T-helper 22 cell (primary cell): ENCODE data around the gene MKS1.

Experiments
- DNase-seq: peaks from one replicate; pipeline ENCODE4 v3.0.0-alpha.2; 2020; ENCODE audit warnings: low read depth

The MKS1 gene

GRCh38 chr17:58219007-58219788, at the start of gene MKS1:
Gene MKS1 (minus strand): TSS chr17:58219255. CDS start chr17:58219230, 25 bp downstream.
- DNase-seq: peak; percentile 88

GRCh38 chr17:58268326-58268725, 49.3 kb upstream of the MKS1 start:
- DNase-seq: no peak

- DNase-seq: no peak
Measured at GRCh38 chr17:58267347-58268324, 48.6 kb upstream of the MKS1 start.

DNA sequence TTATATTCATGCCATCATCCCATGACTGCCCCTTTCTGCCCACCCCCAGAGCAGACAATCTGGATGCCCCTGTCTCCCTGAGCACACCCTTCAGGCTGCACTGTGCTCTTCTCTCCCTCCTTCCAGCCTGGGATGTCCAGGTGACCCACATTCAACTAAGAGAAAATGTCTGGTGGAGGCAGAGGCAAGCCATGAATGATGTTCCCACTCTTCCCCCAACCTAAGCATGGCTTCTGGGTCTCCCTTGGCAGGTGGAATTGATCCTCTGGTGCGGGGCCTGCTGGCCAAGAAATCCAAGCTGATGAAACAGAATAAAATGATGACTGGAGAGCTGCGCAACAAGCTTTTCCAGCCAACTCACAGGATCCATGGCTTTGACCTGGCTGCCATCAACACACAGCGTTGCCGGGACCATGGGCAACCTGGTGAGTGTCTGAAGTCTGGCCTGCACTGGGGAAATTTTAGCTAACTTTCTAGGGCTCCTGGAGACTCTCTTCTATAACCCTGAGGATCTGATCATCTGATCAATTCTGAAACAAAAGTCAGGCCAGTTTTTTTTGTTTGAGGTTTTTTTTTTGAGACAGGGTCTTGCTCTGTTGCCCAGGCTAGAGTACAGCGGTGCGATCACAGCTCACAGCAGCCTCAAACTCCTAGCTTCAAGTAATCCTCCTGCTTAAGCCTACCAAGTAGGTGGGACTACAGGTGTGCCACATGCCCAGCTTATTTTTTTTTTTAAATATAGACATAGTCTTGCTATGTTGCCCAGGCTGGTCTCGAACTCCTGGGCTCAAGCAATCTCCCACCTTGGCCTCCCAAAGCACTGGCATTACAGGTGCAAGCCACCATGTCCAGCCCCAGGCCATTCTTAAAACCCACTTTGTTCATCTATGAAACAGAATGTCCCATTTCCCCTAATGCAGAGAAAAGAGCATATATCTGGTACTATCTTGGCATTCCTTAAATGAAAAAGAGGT, 47.1 kb upstream of the MKS1 start:
- DNase-seq: no peak

- DNase-seq: no peak
Measured at GRCh38 chr17:58265271-58265670, 46.2 kb upstream of the MKS1 start.

- DNase-seq: no peak
Measured at GRCh38 chr17:58264407-58265103, 45.5 kb upstream of the MKS1 start.

- DNase-seq: no peak
Measured at GRCh38 chr17:58263773-58264172, 44.7 kb upstream of the MKS1 start.

DNA sequence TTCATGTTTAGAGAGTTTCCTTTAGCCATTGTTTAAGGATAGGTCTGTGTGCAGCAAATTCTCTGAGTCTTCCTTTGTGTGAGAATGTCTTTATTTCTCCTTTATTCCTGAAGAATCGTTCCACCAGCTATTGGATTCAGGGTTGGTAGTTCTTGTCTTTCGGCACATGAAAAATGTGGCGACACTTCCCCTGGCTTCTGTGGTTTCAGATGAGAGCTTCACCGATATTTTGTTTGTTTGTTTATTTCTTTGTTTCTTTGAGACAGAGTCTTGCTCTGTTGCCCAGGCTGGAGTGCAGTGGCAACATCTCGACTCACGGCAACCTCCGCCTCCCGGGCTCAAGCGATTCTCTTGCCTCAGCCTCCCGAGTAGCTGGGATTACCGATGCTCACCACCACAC, 43.1 kb upstream of the MKS1 start:
- DNase-seq: no peak

DNA sequence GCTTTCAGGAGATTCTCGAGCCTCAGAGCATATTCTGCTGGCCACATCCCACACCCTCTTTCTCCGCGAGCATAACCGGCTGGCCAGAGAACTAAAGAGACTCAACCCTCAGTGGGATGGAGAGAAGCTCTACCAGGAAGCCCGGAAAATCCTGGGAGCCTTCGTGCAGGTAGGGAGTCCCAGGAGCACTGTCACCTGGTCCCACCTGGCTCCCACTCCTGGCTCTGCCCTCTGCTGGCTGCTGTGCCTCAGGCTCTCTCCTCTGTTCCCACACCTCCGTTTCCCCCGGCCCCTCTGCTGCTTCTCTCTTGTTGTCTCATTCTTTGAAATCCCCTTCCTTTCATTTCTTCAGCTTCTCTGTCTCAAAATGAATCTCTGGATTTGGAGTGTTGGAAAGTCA, 35.7 kb upstream of the MKS1 start:
- no peak for DNase-seq

DNA sequence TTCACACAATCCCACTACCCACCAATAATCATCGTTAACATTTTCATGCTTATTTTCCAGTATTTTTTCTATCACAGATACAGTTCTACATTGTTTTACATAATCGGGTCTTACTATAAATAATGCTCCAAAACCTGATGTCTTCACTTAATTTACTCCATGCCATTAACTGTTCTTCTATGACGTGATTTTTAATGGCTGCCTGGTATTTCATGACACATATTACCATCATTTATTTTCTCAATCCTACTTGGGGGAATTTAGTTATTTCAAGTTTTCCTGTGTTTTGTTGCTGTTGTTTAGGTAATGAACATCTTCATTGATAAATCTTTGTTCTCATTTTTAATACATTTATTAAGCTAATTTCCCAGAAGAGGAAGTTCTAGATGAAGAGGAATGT, 34.0 kb upstream of the MKS1 start:
- no peak for DNase-seq

DNA sequence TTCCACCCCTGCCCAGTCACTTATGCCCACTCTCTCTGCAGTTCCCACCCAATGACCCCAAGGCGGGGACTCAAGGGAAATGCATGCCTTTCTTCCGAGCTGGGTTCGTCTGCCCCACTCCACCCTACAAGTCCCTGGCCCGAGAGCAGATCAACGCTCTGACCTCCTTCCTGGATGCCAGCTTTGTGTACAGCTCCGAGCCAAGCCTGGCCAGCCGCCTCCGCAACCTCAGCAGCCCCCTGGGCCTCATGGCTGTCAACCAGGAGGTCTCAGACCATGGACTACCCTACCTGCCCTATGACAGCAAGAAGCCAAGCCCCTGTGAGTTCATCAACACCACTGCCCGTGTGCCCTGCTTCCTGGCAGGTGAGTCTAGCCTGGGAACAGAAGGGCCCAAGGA, 33.1 kb upstream of the MKS1 start:
- no peak for DNase-seq

GRCh38 chr17:58250344-58251011, 31.4 kb upstream of the MKS1 start:
- no peak for DNase-seq

DNA sequence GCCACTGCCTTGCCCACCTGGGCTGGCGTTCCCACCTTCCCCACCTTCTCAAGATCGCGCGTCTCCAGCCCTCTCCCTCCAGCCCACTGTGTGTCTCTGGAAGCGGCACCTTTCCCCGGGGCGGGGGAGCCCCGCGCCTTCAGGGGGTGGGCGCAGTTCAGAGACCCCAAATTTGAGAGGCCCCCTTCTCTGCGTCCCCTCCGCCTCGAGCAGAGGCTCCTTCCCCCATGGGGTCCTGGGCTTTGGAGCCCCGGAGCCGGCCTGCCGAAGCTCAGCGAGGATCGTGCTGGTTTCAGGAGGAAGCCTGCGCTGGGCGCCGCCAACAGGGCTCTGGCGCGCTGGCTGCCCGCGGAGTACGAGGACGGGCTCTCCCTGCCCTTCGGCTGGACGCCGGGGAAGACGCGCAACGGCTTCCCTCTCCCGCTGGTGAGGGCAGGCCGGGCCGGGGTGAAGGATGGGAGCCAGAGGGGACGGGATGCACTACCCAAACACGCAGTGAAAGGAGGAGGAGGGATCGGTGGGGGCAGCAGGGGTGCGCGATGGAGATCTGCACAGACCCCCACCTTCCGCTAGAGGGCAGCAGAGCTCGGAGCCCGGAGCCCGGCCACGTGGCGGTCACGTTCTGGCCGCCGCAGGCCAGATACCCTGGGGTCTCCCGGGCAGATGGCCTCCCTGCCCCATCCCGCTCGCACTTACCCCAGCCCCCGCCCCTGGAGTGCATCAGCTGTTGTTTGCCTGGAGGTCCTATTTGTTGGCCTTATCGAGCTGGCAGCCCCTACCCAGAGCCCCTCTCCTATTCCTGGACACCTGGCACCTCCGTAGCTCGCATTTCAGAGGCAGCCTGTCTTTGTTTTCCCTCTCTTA, 30.4 kb upstream of the MKS1 start:
- DNase-seq: peak; percentile 23

- DNase-seq: no peak
Measured at GRCh38 chr17:58248955-58249269, 29.9 kb upstream of the MKS1 start.

DNA sequence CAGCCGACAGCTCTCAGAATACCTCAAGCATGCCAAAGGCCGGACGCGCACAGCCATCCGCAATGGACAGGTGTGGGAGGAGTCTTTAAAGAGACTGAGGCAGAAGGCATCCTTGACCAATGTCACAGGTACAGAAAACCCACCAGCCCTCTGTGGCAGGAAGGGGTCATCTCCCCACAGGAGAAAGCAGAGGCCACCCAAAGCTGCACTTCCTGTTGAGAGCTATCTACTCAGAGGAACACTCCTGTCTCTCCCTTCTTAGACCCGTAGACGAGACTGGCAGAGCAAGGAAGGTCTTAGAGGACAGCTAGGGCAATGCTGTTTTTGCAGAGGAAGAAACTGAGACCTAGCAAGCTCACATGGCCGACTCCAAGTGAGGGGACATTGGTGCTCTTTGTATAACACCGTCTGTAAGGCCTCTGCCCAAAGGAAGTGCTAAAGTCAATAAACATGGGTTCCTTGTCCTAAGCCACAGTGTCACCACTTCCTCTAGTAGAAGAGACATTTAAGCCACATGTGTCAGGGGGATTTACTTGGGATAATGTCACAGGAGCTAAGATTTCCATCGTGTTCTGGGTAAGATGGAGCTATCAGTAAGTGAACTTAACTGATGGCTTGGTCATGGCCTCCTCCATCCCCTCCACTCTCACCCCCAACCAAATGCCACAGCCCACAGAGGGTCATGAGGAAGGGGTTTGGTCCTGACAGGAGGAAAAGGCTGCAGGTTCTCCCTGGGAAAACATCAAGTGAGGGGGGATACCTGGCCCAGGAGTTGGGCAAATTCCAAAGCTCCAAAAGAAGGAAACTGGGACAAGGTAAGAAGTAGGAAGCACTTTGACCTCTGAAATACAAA, 28.7 kb upstream of the MKS1 start:
- no peak for DNase-seq

GRCh38 chr17:58246781-58247180, 27.7 kb upstream of the MKS1 start:
- no peak for DNase-seq

DNA sequence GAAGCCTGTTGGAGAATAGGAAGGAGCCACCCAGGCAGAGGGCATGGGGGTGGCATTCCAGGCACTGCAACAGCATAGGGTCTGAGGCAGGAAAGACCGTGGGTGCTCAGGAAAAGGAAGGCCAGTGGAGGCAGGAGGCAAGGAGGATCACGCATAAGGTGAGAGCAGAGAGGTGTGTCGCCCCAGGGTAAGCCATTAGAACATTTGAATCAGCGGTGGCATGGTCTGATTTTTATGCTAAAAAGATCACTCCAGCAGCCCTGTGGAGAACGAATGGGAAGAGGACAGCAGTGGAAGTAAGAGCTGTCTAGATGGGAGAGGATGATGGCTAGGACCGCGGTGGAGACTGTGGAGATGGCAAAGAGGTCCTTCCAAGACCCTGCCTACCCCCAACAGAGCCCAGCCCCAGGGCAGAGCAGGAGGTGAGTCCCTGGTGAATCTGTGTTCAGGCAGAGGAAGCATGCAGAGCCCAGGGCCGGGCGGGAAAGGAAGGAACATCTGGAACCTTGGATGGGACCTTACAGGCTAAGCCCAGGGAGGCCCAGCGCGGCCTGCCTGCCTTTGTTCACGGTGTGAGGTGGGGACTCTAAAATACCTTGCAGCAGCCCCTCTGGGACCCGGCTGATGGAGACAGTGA, 27.2 kb upstream of the MKS1 start:
- no peak for DNase-seq

DNA sequence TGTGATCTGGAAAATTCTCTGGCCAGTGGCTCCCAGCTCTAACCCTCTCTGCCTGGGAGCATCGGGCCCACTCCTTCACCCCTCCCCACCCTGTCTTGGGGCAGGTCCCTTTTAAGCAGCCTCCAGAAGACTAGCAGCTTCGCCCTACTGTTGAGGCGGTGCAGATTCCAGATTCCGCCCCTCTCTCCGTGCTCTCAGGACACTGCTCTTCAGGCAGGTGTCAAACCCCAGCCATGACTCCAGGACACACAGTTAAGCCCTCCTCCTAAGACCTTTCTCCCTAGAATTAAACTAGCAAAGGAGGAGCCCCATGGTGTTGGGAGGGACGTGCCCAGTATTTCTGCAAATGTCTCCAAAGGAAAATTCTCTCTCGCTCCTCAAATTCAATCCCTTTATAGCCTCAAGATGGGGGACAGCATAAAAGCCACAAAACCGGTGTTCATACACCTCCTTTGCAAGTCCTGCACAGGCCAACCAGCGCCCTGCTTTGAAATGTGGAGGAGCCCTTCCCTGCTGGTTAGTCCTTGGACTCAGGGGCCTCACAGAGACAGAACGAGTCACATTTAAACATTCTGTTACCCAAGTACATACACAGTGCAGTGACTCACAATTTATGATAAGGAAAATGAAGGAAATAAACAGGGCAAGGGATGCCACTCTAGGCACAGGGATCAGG, 26.5 kb upstream of the MKS1 start:
- no peak for DNase-seq
